ENCODE measurements around the gene FNDC3B.
"Not testable (repeated sequence)": the region's sequence is repeated elsewhere in the genome, so short reads cannot be mapped to it uniquely, and the experiment has no call there.

The FNDC3B gene

DNA sequence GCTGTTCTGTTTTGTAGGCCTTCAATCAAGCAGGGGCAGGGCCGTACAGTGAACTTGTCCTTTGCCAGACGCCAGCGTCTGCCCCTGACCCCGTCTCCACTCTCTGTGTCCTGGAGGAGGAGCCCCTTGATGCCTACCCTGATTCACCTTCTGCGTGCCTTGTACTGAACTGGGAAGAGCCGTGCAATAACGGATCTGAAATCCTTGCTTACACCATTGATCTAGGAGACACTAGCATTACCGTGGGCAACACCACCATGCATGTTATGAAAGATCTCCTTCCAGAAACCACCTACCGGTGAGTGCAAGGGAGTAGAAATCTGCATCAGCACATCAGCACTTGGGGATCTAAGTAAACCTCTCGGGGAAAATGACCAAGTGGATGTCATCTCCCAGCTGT is 313.4 kb downstream of the FNDC3B start:
- no peak for DNase-seq

DNA sequence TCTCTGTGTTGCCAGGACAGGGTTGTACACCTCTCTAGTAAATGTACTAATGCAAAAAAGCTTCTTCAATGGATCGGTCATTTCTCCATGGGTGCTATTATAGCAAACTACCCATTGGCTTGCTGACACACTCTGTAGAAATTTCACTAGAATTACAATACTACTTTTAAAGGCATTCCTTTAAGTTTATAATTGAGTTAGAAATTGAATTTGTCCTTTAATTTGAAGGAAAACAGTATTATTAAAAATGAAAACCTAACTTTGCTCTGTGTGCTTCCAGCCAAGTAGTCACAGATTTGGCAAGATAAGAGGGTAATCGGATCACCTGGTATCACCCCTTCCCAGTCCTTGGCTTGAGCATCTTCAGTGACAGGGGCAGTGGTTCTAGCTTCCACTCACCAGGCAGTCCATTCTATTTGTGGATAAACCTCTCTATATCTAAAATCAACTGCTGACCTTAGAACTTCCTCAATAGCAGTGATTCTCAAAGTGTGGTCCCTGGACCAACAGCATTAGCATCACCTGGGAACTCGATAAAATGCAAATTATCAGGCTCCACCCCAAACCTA is 315.6 kb downstream of the FNDC3B start:
- DNase-seq, result no peak

DNA sequence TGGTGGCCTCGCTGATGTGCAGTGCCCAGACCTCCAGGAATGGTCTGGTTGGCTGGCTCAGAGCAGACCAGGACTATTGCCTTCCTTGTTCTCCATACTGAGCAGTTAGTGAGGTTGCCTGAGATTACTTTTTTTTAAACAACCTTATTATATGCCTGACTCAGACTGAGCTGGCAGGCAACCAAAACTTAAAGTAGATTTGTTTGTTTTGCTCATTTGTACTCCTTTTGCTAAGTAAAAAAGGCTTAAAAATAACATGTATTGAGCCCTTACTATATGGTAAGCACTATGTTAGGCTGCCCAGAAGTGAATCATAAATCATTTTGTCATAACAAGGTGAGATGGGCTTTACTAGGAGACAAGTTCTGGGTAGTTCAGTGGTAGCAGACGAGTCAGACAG is 316.5 kb downstream of the FNDC3B start:
- DNase-seq, result no peak

DNA sequence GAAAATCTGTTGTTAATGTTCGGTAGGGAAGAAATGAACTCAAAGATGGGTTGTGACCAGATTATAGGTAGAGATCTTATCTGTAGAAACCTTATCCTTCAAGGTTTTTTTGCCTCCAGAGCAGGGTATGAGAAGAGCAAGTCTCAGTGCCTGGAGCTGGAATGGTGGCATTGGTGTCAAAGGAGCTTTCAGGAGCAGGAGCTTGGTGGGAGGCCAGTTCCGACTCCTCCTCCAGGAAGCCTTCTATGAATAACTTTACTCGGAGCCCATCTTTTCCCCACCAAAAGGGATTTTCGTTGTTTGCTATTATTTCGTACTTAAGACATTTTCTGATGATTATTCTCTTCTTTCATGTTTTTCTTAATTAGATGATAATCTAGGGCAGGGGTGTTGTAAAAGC is 317.0 kb downstream of the FNDC3B start:
- DNase-seq, result no peak

DNA sequence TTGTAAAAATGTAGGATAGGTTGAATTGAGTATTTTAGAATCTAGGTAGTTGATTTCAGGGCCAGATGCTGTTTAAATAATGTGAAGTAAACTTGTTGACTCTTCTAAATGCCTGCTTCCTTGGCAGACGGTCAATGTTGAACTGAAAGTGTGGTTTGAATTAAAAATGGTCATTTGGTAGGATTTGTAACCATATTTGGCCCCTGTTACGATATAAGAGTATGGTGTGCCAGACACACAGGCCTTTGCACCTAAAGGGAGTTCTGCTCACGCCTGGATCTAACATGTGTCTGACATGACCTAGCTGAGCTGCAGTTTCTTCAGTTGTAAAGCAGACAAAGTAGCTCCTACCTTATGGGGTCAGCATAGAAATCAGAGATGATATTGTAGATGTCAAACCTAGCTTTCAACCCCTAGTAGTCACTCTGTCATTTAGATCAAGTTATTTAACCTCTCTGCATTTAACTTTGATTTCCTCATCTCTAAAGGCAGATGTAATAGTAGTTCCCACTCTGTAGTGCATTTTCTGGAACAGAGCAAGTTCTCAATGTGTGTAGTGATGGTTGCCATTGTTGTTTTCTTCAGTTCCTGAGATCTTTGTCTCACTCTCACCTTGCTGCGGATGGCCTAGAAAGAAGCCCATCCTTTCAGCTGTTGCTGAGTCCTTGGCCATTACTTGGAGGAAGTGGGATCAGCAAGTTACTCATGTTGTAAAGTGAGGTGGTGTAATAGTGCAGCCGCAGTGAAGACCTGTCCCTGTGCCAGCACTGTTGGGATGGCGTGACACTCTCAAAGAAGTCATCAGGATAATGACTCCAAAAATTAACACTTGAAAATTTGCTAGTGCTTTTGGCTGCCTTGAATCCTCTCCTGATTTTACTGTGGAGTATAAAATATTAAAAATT is 318.7 kb downstream of the FNDC3B start:
- no peak for DNase-seq

DNA sequence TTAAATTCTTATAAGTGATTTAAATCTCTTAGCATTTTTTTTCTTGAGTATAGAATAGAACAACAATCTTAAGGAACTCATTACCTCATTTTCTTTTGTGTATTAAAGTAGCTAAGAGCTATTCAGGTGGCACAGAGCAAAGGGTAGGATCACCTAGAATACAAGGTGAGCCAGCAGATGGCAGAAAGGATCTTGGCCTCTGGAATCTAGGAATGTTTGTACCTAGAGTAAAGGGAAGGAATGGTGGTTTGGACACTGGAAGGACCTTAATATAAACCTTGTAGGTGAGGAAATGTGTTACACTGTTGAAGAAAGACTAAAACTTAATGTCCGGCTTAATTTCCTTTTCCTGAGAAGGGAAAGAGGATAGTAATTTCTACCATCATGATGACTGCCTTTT is 319.9 kb downstream of the FNDC3B start:
- DNase-seq, result no peak

DNA sequence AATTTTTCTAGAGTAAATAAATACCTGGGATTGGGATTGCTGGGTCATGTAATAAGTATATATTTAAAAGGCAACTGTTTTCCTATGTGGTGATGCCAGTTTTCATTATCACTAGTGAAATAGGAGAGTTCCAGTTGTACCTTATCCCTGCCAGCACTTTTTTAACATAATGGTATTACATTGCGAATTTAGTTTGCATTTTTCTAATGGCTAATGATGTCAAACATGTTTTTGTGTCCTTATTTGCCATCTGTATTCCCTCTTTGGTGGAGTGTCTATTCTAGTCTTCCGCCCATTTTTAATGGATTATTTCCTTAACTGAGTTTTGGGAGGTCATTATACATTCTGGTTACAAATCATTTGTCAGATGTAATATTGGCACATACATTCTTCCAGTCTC is 320.6 kb downstream of the FNDC3B start:
- no peak for DNase-seq

DNA sequence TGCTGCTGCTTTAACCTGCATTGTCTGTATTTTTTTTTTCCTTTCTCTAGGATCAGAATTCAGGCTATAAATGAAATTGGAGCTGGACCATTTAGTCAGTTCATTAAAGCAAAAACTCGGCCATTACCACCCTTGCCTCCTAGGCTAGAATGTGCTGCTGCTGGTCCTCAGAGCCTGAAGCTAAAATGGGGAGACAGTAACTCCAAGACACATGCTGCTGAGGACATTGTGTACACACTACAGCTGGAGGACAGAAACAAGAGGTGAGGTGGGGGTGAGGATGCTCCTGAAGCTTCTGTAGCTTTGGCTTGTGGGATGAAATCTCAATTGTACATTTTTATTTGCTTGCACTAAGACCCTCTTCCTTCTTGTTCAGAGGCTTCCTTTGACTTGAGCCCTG is 323.2 kb downstream of the FNDC3B start:
- no peak for DNase-seq

DNA sequence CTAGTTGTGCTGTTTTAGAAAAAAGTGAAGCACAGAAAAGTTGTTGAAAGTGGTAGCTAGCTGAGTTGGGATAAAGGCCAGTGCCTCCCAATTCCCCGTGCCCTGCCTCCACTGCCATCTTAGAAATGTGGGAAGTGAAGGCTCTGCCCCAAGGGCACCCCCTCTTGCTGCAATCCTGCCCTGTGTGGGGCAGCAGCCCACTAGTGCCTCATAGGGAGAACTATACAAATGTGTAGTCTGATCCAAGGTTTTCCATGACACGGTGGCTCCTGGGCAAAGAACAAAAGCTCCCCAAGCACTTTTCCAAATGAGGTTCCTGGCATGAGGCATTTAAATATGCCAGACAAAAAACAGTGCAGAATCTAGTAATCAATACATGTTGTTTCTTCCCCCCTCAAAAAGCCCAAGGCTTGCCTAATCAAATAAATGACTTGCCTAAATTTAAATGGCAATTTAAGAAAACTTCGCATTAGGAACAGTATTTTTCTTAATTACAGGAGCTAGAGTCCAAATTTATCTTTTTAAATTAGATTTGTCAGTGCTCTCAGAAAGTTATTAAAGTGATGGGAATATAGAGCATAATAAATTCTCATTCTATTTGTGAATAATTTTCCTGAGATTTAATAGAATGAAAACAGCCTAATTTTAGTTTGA is 325.1 kb downstream of the FNDC3B start:
- DNase-seq, result no peak

DNA sequence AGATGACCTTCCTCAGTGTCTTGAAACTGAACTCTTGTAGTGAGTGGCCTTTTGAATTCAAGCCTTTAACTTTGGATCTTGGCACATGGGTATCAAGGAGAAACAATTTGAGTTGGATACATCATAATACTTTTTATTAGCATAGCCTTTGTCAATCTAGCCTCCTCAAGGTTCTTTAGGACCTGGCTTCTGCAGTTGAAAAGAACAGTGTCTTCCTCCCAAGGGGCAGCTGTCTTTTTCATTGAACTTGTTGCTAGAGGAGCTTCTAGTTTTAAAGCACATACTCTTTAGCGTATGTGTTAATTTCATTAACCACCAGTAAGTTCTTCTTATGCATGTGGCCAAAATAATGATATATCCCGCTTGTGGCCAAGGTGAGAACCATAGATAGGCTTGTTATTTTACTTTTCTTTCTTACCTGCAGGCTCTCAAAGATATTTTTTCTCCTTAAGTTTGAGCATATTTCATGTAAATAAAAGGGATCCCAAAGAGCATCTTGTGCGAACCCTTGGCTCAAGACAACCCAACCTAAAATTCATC is 325.7 kb downstream of the FNDC3B start:
- no peak for DNase-seq

DNA sequence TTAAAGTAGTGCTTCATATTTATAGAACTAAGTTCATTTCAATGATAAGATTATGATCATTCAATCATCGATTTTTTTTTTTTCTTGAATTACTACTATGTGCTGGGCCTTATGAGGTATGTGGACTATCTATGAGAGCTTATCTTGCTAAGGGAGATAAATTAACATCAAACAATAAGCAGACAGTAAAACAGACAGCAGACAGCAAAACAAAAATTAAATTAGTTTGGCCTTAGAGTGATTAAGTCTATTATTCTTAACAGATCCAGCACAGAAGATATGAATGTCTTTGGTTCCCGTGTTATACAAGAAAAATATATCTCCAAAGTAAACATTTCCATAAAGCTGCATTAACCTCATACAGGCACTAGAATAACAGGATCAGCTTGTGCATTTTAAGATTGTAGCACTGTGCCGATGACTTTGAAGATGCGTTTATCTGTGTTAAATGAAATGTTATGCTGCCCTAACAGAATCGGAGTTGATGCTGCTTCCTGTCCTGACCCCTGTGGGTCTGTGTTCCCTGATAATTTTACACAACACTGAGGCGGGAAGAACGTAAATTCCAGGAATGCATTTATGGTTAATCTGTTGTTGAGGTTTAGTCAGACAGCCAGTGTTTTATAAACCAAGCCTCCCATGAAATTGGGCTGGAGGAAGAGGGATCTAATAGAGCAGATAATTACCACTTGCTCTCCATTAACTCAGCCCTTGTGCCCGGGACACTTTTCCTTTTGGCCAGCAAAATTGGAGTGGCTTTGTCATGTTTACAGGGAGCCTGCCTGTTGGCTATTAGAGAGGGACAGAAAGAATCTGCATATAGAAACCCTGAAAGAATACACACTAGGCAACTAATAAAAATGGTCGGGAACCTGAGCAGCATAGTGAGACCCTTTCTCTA is 328.1 kb downstream of the FNDC3B start:
- DNase-seq, result no peak

DNA sequence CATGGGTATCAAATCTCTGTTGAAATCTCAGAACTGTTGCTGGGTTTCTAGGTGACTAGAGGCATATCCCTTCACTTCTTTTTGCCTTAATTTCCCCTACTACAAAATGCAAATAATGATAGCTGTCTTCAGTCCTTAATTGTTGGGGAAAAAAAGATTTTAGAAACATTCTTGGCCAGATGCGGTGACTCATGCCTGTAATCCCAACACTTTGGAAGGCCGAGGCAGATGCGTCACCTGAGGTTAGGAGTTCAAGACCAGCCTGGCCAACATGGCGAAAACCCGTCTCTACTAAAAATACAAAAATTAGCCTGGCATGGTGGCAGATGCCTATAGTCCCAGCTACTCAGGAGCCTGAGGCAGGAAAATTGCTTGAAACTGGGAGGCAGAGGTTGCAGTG is 329.2 kb downstream of the FNDC3B start:
- DNase-seq, result not testable (repeated sequence)

DNA sequence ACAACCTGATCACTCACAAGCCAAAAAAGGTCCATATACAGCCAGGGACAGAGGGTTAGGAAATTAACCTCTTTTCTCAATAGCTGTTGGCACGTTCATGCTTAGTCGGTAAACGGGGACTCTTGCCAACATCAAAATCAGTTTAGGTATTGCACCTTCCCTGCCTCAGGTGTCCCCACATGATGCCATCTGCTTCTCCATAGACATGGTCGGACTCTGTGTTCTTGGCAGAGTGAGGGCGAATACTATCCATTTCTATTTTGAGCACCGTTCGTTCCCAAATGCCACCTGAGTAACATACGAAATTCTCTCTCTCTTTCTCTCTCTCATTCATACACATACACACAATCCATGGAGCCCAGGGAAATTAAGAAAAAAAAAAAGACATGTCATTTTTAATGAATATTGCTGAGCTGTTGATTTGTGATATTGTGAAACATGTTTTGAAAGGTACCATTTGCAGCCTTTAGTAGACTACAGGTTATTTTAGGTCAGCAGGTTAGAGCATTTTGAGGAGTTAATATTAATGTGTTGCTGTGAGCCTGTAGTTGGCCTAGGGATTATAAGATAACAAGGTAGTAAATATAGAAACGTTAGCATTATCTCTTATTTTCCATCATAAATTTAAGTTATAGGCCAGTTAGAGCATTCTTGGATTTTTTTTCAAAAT is 330.3 kb downstream of the FNDC3B start:
- no peak for DNase-seq

DNA sequence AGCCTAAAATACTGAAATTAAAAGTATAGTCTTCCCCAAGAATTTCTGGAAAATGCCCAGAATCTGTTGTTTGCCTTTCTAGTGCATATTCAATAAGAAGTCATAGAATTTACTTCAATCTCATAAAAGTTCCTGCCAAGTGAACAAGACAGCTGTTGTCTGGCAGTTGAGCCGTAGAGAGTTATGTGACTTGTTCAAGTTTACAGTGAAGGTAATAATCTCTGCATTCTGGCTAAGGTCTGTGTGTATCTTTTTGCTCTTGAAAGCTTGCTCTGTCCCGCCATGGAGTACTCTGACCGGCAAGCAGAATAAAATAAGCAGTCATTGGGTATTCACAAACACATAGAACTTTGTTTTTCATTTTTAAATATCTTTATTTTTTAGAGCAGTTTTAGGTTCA is 331.0 kb downstream of the FNDC3B start:
- DNase-seq, result no peak

DNA sequence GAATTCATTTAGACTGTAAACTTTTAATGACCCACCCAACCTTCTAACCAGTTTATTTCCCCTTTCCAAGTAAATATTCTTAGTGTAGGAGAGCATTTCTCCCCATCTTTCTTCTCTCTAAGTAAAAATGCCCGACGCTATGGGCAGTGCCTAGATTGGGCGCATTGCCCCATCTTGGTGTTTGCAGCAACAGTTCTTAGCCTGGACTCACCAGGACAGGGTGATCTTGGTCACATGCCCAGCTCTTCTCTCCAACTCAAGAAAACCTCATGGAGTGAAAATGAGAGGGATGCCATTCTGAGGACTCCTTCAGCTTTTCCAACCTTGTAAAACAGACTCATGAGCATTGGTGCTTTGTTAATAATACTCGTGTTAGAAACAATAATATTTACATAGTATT is 332.2 kb downstream of the FNDC3B start:
- no peak for DNase-seq

DNA sequence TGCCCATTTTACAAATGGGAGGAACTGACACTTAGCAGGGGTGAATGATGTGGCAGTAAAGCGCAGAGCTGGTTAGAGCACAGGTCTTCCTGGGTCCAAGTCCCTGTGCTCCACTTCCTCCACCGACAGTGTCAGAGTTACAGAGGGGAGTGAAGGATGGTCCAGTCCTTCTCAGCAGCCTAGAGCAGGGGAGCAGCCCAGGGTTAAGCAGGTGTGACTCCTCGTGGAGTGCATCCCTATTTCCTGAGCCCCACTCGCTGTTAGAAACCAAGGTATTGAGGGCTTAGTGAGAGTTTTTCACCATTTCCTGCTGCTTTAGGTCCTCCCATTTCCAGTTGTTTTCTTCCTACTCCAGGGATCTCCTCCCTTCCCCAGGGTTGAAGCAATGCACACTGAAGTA is 333.5 kb downstream of the FNDC3B start:
- DNase-seq, result no peak

DNA sequence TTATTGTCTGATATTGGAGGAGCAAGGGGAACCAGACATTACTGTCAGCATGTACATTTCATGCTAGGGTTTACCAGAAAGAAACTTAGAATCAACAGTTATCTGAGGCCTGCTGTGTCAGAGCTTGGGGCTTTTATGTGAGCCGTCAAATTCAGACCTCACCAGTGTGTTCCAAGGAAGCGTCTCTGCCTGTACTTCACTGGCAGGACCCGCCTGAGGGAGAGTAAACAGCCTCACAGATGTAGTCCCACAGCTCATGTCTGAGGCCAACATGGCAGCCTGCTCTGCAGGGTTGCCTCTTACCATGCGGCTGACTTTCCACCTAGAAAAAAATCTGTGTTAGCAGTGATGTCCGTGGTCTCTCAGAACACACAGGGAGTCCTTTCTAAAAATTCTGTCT is 334.5 kb downstream of the FNDC3B start:
- DNase-seq, result no peak

DNA sequence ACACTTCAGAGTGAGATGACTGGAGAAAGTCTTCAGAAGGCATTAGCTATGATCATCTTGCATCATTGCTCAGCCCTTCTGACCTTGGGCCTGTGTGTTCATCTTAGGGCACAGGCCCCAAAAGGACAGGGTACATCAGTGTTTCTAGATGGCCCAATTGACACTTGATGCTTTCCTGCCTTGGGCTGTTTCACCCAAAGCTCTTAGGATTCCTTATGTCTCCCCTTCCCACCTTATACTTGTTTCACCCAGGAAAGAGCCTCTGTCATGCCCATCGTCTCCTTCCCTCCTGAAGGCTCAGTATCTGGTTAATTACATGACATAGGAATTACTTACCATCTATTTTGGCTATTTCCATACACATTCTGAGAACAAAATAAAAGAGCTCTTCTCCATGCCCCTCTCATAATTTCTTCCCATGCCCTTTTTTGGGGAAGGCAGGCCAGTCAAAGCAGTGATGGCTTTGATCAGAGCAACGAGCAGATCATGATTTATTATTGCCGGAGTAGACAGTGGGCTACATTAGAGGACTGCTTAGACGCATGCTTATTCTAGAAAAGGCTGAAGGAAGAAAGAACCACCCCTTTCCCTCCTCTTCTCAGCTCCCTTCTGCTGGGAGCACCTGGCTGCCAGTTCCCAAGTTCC is 335.9 kb downstream of the FNDC3B start:
- no peak for DNase-seq

DNA sequence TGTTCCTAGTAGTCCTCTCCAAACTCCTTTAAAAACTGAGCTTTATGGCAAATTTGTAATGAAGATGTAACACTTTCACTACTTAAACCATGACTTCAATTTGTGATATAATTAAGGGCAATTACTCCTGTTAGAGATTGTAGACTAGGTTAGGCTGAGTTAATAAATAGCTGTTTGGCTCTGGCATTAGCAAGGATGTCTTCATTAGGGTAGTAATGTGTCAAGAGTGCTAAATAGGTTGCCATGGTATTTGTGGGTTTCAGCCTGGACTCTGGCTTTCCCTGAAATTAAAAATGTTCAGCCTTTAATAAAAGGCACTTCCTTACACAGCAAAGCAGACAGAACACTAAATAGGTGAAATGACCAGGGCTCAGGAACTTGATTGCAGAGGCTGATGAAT is 337.0 kb downstream of the FNDC3B start:
- no peak for DNase-seq

DNA sequence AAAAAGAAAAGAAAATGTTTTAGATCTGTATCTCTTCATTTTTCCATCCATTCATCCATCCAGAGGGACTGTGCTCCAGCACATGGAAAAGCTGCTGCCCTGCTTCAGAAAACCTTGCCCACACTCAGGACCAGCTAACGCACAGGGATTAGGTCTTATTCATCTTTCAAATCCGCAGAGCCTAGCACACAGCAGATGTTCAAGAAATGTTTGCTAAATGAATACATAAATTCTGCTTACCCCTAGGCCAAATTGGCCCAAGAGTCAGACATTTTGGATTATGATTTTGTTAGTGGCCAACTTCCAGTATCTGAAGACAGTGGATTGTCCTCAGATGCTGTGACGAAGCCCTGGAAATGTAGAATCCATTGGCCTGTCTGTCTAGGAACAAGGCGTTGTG is 337.5 kb downstream of the FNDC3B start:
- no peak for DNase-seq

DNA sequence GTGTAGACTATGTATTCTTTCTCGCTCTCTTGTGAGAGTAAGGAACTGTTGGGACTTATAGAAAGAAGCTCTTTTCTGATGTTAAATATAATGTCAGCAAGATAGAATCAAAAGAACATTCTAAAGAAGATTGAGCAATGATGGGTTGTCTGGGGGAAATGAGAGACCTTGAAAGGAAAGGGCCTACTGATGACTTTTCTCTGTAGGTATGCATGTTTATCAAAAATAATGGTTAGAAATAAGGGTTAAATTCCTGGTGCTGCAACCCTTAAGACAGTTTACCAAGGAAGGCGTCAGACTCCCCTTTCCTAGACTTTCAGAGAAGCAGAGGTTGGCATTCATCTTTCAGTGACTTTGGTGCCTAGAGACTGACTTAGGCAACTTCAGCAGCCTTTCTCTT is 339.1 kb downstream of the FNDC3B start:
- no peak for DNase-seq

DNA sequence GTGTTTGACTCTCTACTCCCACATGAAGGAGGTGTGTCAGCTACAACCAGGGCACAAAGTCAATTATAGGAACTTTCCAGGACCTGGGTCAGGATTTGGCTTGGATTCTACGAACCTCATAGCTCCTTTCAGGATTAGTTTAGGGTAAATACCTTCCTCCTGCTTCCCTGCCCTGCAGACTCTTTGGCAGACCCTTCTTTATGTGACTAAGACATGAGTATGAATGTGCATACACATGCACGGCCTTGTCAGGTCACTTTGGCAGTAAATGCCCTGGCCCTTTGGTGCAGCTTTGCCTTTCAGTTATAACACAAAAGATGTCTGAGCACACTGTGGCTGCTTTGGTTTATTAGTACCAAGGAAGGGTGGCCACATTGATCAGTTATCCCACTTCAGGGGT is 340.0 kb downstream of the FNDC3B start:
- no peak for DNase-seq

Measured in hematopoietic multipotent progenitor cell treated with erythropoietin and hydrocortisone succinate and interleukin-3 and kit ligand, for 6 days (in vitro differentiated cells).